GM19468 (cell line): ENCODE measurements around the gene ANGPTL2.

Experiments
- ATAC-seq: cut with Tn5 transposase; IDR thresholded peaks from one replicate; pipeline ENCODE4 v1.9.1; 2021; ENCODE audit warnings: mild to moderate bottlenecking, moderate library complexity, moderate number of reproducible peaks; ENCODE audit not compliant: unreplicated experiment; ENCODE audit errors: extremely low read depth

ANGPTL2 gene

DNA sequence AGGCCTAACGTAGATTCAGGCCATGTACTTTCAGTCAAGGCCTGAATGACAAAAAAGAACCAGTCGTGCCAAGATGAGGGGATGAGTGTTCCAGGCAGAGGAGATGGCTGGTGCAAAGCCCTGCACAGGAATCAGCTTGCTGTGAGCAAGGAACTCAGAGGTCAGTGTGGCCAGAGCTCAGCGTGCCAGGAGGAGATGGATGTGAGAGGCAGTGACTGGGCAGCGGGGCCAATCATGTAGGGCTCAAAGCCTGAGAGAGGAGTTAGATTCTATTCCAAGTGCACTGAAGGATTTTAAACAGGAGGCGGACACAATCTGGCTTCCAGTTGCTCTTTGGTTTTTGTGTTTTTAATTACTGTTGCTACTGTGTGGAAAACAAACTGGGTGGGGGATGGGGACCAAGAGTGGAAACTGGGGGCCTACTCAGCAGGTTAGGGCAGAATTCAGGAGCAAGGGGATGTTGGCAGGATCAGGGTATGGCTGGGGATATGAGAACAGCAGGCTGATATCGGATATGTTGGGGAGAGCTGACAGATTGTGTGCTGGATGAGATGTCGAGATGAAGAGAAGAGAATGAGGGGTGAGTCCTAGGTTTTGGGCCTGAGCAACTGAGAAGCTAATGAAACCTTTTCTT, 64.3 kb downstream of the ANGPTL2 start:
- ATAC-seq: no peak

GRCh38 chr9:127056446-127056845, 66.0 kb downstream of the ANGPTL2 start:
- no peak for ATAC-seq

GRCh38 chr9:127055745-127056402, 66.6 kb downstream of the ANGPTL2 start:
- ATAC-seq: no peak

- ATAC-seq: no peak
Measured at GRCh38 chr9:127053960-127054359, 68.5 kb downstream of the ANGPTL2 start.

GRCh38 chr9:127053057-127053821, 69.2 kb downstream of the ANGPTL2 start:
- no peak for ATAC-seq

DNA sequence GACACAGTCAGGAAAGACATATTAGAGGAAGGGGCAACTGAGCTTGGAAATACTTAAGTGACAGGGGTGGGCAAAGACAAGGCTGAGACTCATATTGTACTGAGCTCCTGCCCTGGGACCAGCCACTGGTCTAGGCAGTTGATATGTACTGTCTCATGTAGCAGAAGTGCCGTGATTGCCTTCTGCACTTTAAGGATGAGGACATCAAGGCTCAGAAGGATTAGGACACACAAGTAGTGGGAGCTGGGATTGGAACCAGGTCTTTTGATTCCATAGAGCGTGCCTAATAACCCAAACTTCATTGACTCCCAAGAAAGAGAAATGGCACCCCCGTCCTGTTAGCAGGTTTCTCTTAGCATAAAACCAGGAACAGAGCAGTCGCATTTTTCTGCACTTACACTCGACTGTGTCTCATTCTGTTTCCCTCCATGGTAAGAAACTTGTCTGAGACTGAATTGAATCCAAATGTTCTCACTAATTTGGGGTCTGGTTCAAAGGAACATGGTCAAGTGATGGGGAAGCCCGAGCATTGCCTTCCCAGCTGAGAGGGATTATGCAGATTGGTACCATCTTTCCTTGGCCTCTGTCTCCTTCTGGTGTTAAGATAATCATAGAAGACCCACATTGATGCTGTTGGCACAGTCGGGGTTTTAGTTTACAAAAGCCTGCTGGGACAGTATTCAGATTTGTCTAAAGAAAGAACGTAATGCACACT, 70.4 kb downstream of the ANGPTL2 start:
- no peak for ATAC-seq

GRCh38 chr9:127050591-127051001, 71.8 kb downstream of the ANGPTL2 start:
- ATAC-seq: no peak

- no peak for ATAC-seq
Measured at GRCh38 chr9:127050152-127050551, 72.3 kb downstream of the ANGPTL2 start.

GRCh38 chr9:127049581-127049980, 72.9 kb downstream of the ANGPTL2 start:
- no peak for ATAC-seq

DNA sequence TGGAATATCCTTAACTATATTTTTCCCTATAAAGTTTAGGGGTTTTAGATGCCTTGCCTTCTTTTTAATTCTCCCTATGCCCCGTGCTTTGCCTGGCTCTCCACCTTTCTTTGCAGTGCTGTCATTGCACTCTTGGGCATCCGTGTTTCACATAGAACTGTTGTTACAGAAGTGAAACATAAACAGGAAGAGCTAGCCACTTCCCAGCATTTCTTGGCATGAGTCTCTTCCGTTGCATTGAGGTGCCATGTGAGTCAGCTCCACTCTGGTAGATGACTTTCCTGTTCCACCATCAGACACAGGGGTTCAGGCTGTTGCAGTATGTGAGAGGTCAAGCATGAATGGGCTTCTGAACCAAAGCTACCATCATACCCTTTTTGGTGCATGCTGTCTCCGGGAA, 73.4 kb downstream of the ANGPTL2 start:
- no peak for ATAC-seq

GRCh38 chr9:127047971-127048370, 74.5 kb downstream of the ANGPTL2 start:
- ATAC-seq: no peak

- no peak for ATAC-seq
Measured at GRCh38 chr9:127045148-127045547, 77.3 kb downstream of the ANGPTL2 start.

DNA sequence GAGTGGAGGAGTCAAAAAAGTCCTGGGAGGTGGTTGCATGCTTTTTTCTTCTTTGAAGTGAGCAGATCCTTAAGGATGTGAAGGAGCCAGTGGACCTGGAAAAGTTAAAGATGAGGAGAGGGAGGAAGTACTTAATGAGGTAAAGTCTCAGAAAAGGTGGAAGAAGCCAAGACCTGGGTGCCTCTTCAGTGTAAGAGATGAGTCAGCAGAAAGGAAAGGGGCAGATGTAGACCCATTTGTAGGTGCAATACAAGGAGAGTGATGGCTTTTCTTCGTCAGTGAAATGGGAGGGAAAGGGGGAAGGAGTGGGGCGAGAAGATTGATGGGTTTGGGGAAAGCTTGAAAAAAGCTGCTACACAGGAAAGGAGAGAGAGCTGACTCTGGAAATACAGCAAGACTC, 82.9 kb downstream of the ANGPTL2 start:
- no peak for ATAC-seq

- ATAC-seq: no peak
Measured at GRCh38 chr9:127038531-127038930, 83.9 kb downstream of the ANGPTL2 start.
